Testis (tissue), 2 donors: Measurements from ENCODE around the gene FBL.

Experiments used
- CTCF ChIP-seq, 3 experiments: fragments of 450-650 bp in 2 of 3; fragments of 200-600 bp in 1 of 3; sonication (generic) in 1 of 3; IDR thresholded peaks; one replicate each; pipeline ENCODE4 v1.5.1; 2016 to 2019; ENCODE audit warnings: antibody characterized with exemption in 3 of 3, mild to moderate bottlenecking in 2 of 3, moderate library complexity in 1 of 3
- POLR2A ChIP-seq: fragments of 450-650 bp; IDR thresholded peaks from one replicate; pipeline ENCODE4 v1.6.1; 2017; ENCODE audit warnings: antibody characterized with exemption, mild to moderate bottlenecking, moderate library complexity

- TF ChIP-seq CTCF (IDR thresholded peaks at IDR 0.05) = no peak
- TF ChIP-seq POLR2A = no peak
Measured at GRCh38 chr19:39826311-39826945, 19.8 kb downstream of the FBL start.
